WTC11 (cell line): ENCODE results near the gene KIF2C. TPM values are rescaled to one million over a fixed set of nuclear protein-coding genes. Genes with fewer than 3 reads are reported as not detected.

Experiments
- ATAC-seq: fragments of 200-7000 bp; cut with Tn5 transposase; 2 replicates; pipeline ENCODE4 v1.10.0; 2021; ENCODE audit warnings: mild to moderate bottlenecking, moderate library complexity
- CTCF ChIA-PET: fragments of 300-600 bp; sonication (Branson Sonifier 250); formaldehyde crosslinking; loops from one replicate; lab custom pipeline; 2021; ENCODE audit warnings: antibody characterized with exemption; lab: Charles Lee
- POLR2A ChIA-PET: fragments of 350-600 bp; sonication (Branson Sonifier 250); formaldehyde crosslinking; loops from one replicate; lab custom pipeline; 2021; ENCODE audit warnings: antibody characterized with exemption; lab: Charles Lee
- DNase-seq: peaks from one replicate; pipeline ENCODE4 v3.0.0; 2021; ENCODE audit warnings: low spot score
- H3K27ac Mint-ChIP-seq: 2 replicates; pipeline ENCODE4 v1.8.0; 2021; ENCODE audit warnings: mixed read lengths
- H3K27me3 Mint-ChIP-seq: 2 replicates; pipeline ENCODE4 v1.8.0; 2021; ENCODE audit warnings: low read depth, mild to moderate bottlenecking, moderate library complexity, mixed read lengths
- H3K36me3 Mint-ChIP-seq: 2 replicates; pipeline ENCODE4 v1.8.0; 2021; ENCODE audit warnings: mixed read lengths
- H3K4me1 Mint-ChIP-seq: 2 replicates; pipeline ENCODE4 v1.8.0; 2022; ENCODE audit warnings: mixed read lengths
- H3K4me3 Mint-ChIP-seq: 2 replicates; pipeline ENCODE4 v1.8.0; 2021; ENCODE audit warnings: mild to moderate bottlenecking, moderate library complexity, mixed read lengths
- H3K9me3 Mint-ChIP-seq: 2 replicates; pipeline ENCODE4 v1.8.0; 2021; ENCODE audit warnings: mixed read lengths
- ARID4B ChIP-seq: sonication (generic); formaldehyde crosslinking; IDR thresholded peaks from 2 replicates; pipeline ENCODE4 v1.8.0; 2023; ENCODE audit warnings: missing genetic modification reagents, mild to moderate bottlenecking, borderline replicate concordance
- CTCF ChIP-seq: fragments of 200-600 bp; IDR thresholded peaks from 2 replicates; pipeline ENCODE4 v1.8.0; 2022; ENCODE audit warnings: antibody characterized with exemption
- E2F4 ChIP-seq: sonication (generic); formaldehyde crosslinking; IDR thresholded peaks from 2 replicates; pipeline ENCODE4 v1.8.1; 2022; ENCODE audit warnings: low read depth, mild to moderate bottlenecking, moderate library complexity, missing genetic modification reagents, borderline replicate concordance
- EMX1 ChIP-seq: fragments of 250-450 bp; sonication (Bioruptor Pico); IDR thresholded peaks from 2 replicates; pipeline ENCODE4 v1.8.0; 2021; ENCODE audit warnings: mild to moderate bottlenecking
- FOXK1 ChIP-seq: sonication (generic); formaldehyde crosslinking; IDR thresholded peaks from 2 replicates; pipeline ENCODE4 v1.8.0; 2022; ENCODE audit warnings: mild to moderate bottlenecking, moderate library complexity, missing genetic modification reagents
- FOXP4 ChIP-seq: sonication (generic); formaldehyde crosslinking; IDR thresholded peaks from 2 replicates; pipeline ENCODE4 v1.8.0; 2022; ENCODE audit warnings: mild to moderate bottlenecking, missing genetic modification reagents
- GABPB1 ChIP-seq: sonication (generic); formaldehyde crosslinking; IDR thresholded peaks from 2 replicates; pipeline ENCODE4 v1.8.1; 2023; ENCODE audit warnings: mild to moderate bottlenecking, missing genetic modification reagents
- HMGXB4 ChIP-seq: sonication (generic); formaldehyde crosslinking; IDR thresholded peaks from 2 replicates; pipeline ENCODE4 v1.8.1; 2023; ENCODE audit warnings: mild to moderate bottlenecking, moderate library complexity, missing genetic modification reagents
- MXD4 ChIP-seq: fragments of 250-450 bp; sonication (Bioruptor Pico); IDR thresholded peaks from 2 replicates; pipeline ENCODE4 v1.8.0; 2021; ENCODE audit warnings: mild to moderate bottlenecking, moderate library complexity, borderline replicate concordance
- MYBL2 ChIP-seq: sonication (generic); formaldehyde crosslinking; IDR thresholded peaks from 2 replicates; pipeline ENCODE4 v1.8.1; 2023; ENCODE audit warnings: mild to moderate bottlenecking, moderate library complexity, missing genetic modification reagents
- NFYB ChIP-seq: sonication (generic); formaldehyde crosslinking; conservative IDR thresholded peaks from 2 replicates; pipeline ENCODE4 v1.8.0; 2022; ENCODE audit warnings: low read depth, missing genetic modification reagents
- PREB ChIP-seq: sonication (generic); formaldehyde crosslinking; IDR thresholded peaks from 2 replicates; pipeline ENCODE4 v1.8.1; 2022; ENCODE audit warnings: mild to moderate bottlenecking, missing genetic modification reagents, moderate library complexity, borderline replicate concordance
- SMAD4 ChIP-seq: sonication (generic); formaldehyde crosslinking; IDR thresholded peaks from 2 replicates; pipeline ENCODE4 v1.8.0; 2022; ENCODE audit warnings: mild to moderate bottlenecking, missing genetic modification reagents
- ZMAT4 ChIP-seq: fragments of 250-450 bp; sonication (Bioruptor Pico); IDR thresholded peaks from 2 replicates; pipeline ENCODE4 v1.9.0; 2021; ENCODE audit warnings: mild to moderate bottlenecking
- ZNF532 ChIP-seq: fragments of 250-450 bp; sonication (Bioruptor Pico); IDR thresholded peaks from 2 replicates; pipeline ENCODE4 v1.9.0; 2021; ENCODE audit warnings: mild to moderate bottlenecking, borderline replicate concordance
- ZNF671 ChIP-seq: fragments of 250-450 bp; sonication (Bioruptor Pico); IDR thresholded peaks from 2 replicates; pipeline ENCODE4 v1.8.0; 2021; ENCODE audit warnings: mild to moderate bottlenecking
- ZSCAN18 ChIP-seq: fragments of 250-450 bp; sonication (Bioruptor Pico); IDR thresholded peaks from 2 replicates; pipeline ENCODE4 v2.1.2; 2022; ENCODE audit warnings: mild to moderate bottlenecking, moderate library complexity
- total RNA-seq: library from RNA; stranded (reverse); gene quantifications from 3 replicates; pipeline ENCODE4 v1.2.3, GENCODE V29; 2021

The KIF2C gene
- total RNA-seq, 1 experiment from 2014 or later, result 93.8 TPM

- ChIA-PET POLR2A (no interaction called here), CTCF (interaction anchor here (0.9 to 1.3 kb wide), 3 partner anchors 10 to 43 kb away, joined by 3 to 4 read pairs (median 3); no protein-coding TSS in a partner anchor)
- H3K27me3 Mint-ChIP-seq, result peaks cover 3% of the 10 kb centered on the region; the same call in 1 of the 2 replicates
- H3K4me1 Mint-ChIP-seq, result no peaks in the 10 kb centered on the region
- H3K27ac Mint-ChIP-seq, result no peak overlapping the region
- H3K36me3 Mint-ChIP-seq, result no peaks in the 10 kb centered on the region
- H3K9me3 Mint-ChIP-seq, result no peaks in the 10 kb centered on the region
- TF ChIP-seq ZSCAN18 (CRISPR knock-in tag) (no peak), ZMAT4 (CRISPR knock-in tag) (no peak), ARID4B (CRISPR knock-in tag) (no peak), CTCF (no peak), HMGXB4 (CRISPR knock-in tag) (no peak), MYBL2 (CRISPR knock-in tag) (no peak), SMAD4 (CRISPR knock-in tag) (no peak), PREB (no peak), GABPB1 (CRISPR knock-in tag) (no peak), FOXP4 (CRISPR knock-in tag) (no peak), EMX1 (CRISPR knock-in tag) (no peak), ZNF532 (CRISPR knock-in tag) (no peak), E2F4 (no peak), ZNF671 (no peak), MXD4 (CRISPR knock-in tag) (no peak), FOXK1 (CRISPR knock-in tag) (no peak), NFYB (CRISPR knock-in tag) (no peak)
- DNase-seq (no peak), ATAC-seq (no peak)
- no peak overlapping the region for H3K4me3 Mint-ChIP-seq
Measured at GRCh38 chr1:44696101-44696500, 43.5 kb upstream of the KIF2C start.
